ENCODE results near the gene CLTB. TPM values are rescaled to one million over a fixed set of nuclear protein-coding genes. Genes with fewer than 3 reads are reported as not detected.
A peak's percentile ranks its signal among the peaks of the same experiment; 100 is the strongest.

CLTB gene
- total RNA-seq, 4 donors from 2014 or later = 167 to 272 (median 265) TPM

- TF ChIP-seq CTCF (IDR thresholded peaks at IDR 0.05) (no peak), EP300 (IDR thresholded peaks at IDR 0.05; ENCODE audit: low read depth) (no peak), POLR2AphosphoS5 (IDR thresholded peaks at IDR 0.05) (no peak), POLR2A (IDR thresholded peaks at IDR 0.05) (no peak)
- Histone ChIP-seq H3K36me3 (no peaks in the 10 kb centered on the region), H3K4me1 (peaks cover 0 to 6% (median under 1%) of the 10 kb centered on the region in 4 donors), H3K4me3 (no peak overlapping the region), H3K9me3 (no peaks in the 10 kb centered on the region), H3K27ac (no peak overlapping the region), H3K27me3 (no peaks in the 10 kb centered on the region)
- intact Hi-C loops (cut with DNase I; ENCODE audit: low total_unique reads) = no loop called here
- WGBS, 2 donors (ENCODE audit: low coverage in 1 of 2) = 88 to 91% methylated on average over 4 to 5 of the region's 5 CpGs
- no peak for DNase-seq
- in situ Hi-C loops (cut with MboI; ENCODE audit: low pct_ligation_motif_present in 1 of 4, low pct_unique_long_range_greater_than_20kb in 1 of 4, low sequenced_read_pairs in 3 of 4) = no loop called here
These were observed 16.4 kb upstream of the CLTB start for GRCh38 chr5:176432707-176433106.

GRCh38 chr5:176429972-176430371 lies 13.6 kb upstream of the CLTB start:
- no peak for DNase-seq
- no peaks in the 10 kb centered on the region for H3K27me3 ChIP-seq
- H3K36me3 ChIP-seq = no peaks in the 10 kb centered on the region
- H3K27ac ChIP-seq = no peak overlapping the region
- 60 to 62% methylated on average over 4 of the region's 4 CpGs for WGBS, 2 donors (ENCODE audit: low coverage in 1 of 2)
- intact Hi-C loops (cut with DNase I; ENCODE audit: low total_unique reads) = no loop called here
- no peaks in the 10 kb centered on the region for H3K9me3 ChIP-seq
- TF ChIP-seq EP300 (IDR thresholded peaks at IDR 0.05; ENCODE audit: low read depth) (no peak), POLR2AphosphoS5 (IDR thresholded peaks at IDR 0.05) (no peak), POLR2A (IDR thresholded peaks at IDR 0.05) (no peak), CTCF (IDR thresholded peaks at IDR 0.05) (no peak)
- in situ Hi-C loops (cut with MboI; ENCODE audit: low pct_ligation_motif_present in 1 of 4, low pct_unique_long_range_greater_than_20kb in 1 of 4, low sequenced_read_pairs in 3 of 4) = no loop called here
- H3K4me3 ChIP-seq = no peak overlapping the region
- peaks cover 0 to 13% (median 4%) of the 10 kb centered on the region in 4 donors for H3K4me1 ChIP-seq

GRCh38 chr5:176427971-176428370 lies 11.6 kb upstream of the CLTB start:
- 24 to 51% methylated on average over 1 to 4 of the region's 4 CpGs for WGBS, 2 donors (ENCODE audit: low coverage in 1 of 2)
- in situ Hi-C loops (cut with MboI; ENCODE audit: low pct_ligation_motif_present in 1 of 4, low pct_unique_long_range_greater_than_20kb in 1 of 4, low sequenced_read_pairs in 3 of 4) = no loop called here
- peaks cover 2 to 20% (median 4%) of the 10 kb centered on the region in 4 donors for H3K4me1 ChIP-seq
- H3K27ac ChIP-seq = peak overlapping the region in 3 of 4 donors; percentile 31 to 55 (median 53)
- no peak overlapping the region for H3K4me3 ChIP-seq
- H3K9me3 ChIP-seq = no peaks in the 10 kb centered on the region
- no peak for DNase-seq
- no peak for TF ChIP-seq POLR2A (IDR thresholded peaks at IDR 0.05)
- no peak for TF ChIP-seq EP300 (IDR thresholded peaks at IDR 0.05; ENCODE audit: low read depth)
- peak in 1 of 3 donors; percentile 14 for TF ChIP-seq POLR2AphosphoS5 (IDR thresholded peaks at IDR 0.05)
- intact Hi-C loops (cut with DNase I; ENCODE audit: low total_unique reads) = no loop called here
- H3K27me3 ChIP-seq = no peaks in the 10 kb centered on the region
- H3K36me3 ChIP-seq = no peaks in the 10 kb centered on the region

- Histone ChIP-seq H3K36me3 (no peaks in the 10 kb centered on the region), H3K9me3 (no peaks in the 10 kb centered on the region), H3K4me1 (peaks cover 2 to 20% (median 4%) of the 10 kb centered on the region in 4 donors), H3K27me3 (no peaks in the 10 kb centered on the region), H3K4me3 (no peak overlapping the region), H3K27ac (peak overlapping the region in 2 of 4 donors; percentile 53 to 54)
- in situ Hi-C loops (cut with MboI; ENCODE audit: low pct_ligation_motif_present in 1 of 4, low pct_unique_long_range_greater_than_20kb in 1 of 4, low sequenced_read_pairs in 3 of 4) = no loop called here
- no peak for DNase-seq
- intact Hi-C loops (cut with DNase I; ENCODE audit: low total_unique reads) = no loop called here
- WGBS, 2 donors (ENCODE audit: low coverage in 1 of 2) = 85 to 100% methylated on average over 1 of the region's 1 CpG
- TF ChIP-seq POLR2A (IDR thresholded peaks at IDR 0.05) (no peak), POLR2AphosphoS5 (IDR thresholded peaks at IDR 0.05) (no peak), EP300 (IDR thresholded peaks at IDR 0.05; ENCODE audit: low read depth) (no peak), CTCF (IDR thresholded peaks at IDR 0.05) (no peak)
These were observed 10.5 kb upstream of the CLTB start for GRCh38 chr5:176426876-176427275.

- DNase-seq = no peak
- TF ChIP-seq POLR2A (IDR thresholded peaks at IDR 0.05) (no peak), CTCF (IDR thresholded peaks at IDR 0.05) (no peak), POLR2AphosphoS5 (IDR thresholded peaks at IDR 0.05) (no peak), EP300 (IDR thresholded peaks at IDR 0.05; ENCODE audit: low read depth) (no peak)
- H3K27ac ChIP-seq = peak overlapping the region; percentile 41 to 76 (median 54)
These were observed 9.5 kb upstream of the CLTB start for GRCh38 chr5:176425791-176426190.

More at GRCh38 chr5:176425791-176426190, 9.5 kb upstream of the CLTB start:
- peaks cover 2 to 20% (median 4%) of the 10 kb centered on the region in 4 donors for H3K4me1 ChIP-seq
- intact Hi-C loops (cut with DNase I; ENCODE audit: low total_unique reads) = no loop called here
- H3K27me3 ChIP-seq = no peaks in the 10 kb centered on the region
- H3K4me3 ChIP-seq = no peak overlapping the region
- in situ Hi-C loops (cut with MboI; ENCODE audit: low pct_ligation_motif_present in 1 of 4, low pct_unique_long_range_greater_than_20kb in 1 of 4, low sequenced_read_pairs in 3 of 4) = no loop called here
- no peaks in the 10 kb centered on the region for H3K36me3 ChIP-seq
- H3K9me3 ChIP-seq = no peaks in the 10 kb centered on the region
- WGBS, 2 donors (ENCODE audit: low coverage in 1 of 2) = 94 to 100% methylated on average over 1 of the region's 1 CpG
